GM20431 (cell line): ENCODE data around the gene CHSY3.

Experiments
- in situ Hi-C: fragments of 300-500 bp; cut with MseI, MboI; formaldehyde crosslinking; loops from one replicate; pipeline ENCODE4 v1.15.0; 2020; ENCODE audit warnings: low sequenced_read_pairs; ENCODE audit not compliant: unreplicated experiment

Gene CHSY3

DNA sequence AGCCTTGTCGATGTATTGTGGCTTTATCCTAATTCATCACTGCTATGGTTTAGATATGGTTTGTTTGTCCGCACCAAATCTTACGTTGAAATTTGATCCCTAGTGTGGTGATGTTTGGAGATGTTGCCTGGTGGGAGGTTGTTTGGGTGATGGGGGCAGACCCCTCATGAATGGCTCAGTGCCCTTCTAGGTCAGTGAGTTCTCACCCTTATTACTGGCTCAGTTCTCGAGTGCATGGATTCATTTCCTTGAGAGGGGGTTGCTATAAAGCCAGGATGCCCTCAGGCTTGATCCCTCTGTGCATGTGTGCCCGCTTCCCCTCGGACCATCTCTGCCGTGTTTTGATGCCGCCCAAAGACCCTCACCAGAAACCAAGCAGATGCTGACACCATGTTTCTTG lies 114.4 kb downstream of the CHSY3 start:
- in situ Hi-C loops: no loop called here

DNA sequence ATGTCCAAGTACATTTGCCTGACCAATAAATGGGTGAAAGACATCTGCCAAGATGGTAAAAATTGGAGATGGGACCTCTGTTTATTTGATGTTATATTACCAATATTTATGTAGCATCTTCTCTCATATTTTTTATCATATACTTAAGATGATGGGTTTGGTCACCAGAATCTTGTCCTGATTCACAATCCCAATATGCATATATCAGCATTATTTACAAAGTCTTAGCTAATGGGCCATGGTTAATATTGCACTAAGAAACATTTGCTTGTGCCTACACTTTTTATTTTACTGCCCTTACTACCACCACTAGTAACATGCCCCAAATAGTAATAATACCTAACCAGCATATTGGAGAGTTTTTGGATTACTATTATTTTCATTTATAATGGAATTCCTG lies 116.7 kb downstream of the CHSY3 start:
- in situ Hi-C loops: no loop called here

DNA sequence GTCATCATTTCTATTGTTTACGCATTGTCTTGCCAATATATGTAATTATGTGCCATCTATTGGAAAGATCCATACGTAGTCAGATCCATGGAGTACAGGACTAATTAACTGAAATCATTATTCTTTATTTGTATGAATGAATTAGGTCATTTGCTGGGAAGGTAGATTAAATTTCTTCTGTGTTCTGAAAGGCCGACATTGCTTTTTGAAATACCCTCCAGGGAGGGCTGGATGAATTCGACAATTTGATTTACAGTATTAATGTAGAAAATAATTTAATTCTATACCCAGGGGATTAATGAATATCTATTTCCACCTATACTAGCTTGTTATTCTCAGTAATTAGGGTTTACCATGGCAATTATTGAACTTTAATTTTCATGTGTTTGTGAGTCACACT lies 117.6 kb downstream of the CHSY3 start:
- in situ Hi-C loops: no loop called here

DNA sequence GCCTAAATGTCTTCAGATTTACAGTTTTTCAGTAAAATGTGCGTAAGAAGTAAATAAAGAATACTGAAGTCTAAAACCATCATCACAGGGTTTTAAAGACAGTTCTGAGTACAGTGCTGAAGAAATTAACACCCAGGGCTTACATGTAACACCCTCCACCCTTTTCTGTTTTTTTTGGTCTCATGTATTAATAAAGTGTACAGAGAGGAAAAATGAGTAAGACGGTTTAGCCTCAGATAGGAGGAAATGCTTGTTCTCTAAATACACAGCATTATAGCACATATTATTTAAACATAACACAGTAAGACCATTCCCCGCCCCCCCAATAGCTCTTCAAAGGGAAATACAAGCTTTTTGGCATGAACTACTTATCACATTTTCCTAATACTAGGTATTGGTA lies 119.3 kb downstream of the CHSY3 start:
- in situ Hi-C loops: no loop called here

DNA sequence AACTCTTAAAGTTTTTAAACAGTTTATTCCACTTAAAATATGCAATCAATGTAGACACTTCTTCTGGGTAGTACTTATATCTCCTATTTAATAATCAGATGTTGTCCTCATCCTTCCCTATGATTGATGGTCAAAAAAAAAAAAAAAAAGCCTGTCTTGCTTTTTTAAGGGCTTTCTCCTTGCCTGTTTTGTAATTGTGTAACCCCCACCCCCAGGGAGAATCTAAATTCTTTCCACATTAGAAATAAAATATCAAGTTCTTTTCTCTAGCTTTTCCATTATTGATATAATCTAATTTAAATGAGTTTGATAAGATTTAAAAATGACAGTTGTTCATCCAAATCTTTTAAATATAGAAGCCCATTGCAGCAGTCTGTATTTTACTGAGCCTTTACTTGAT lies 119.7 kb downstream of the CHSY3 start:
- in situ Hi-C loops: no loop called here

DNA sequence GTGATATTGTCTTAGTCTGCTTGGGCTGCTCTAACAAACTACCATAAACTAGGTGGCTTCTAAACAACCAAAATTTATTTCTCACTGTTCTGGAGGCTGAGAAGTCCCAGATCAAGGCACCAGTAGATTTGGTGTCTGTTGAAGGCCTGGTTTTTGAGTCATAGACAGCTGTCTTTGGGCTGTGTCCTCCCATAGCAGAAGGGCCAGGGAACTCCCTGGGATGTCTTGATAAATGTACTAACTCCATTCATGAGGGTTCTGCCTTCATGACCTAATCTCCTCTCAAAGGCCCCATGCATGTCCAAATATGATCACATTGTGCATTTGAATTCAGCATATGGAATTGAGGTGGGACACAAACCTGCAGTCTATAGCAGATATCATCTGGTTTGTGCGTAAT lies 121.2 kb downstream of the CHSY3 start:
- in situ Hi-C loops: no loop called here

DNA sequence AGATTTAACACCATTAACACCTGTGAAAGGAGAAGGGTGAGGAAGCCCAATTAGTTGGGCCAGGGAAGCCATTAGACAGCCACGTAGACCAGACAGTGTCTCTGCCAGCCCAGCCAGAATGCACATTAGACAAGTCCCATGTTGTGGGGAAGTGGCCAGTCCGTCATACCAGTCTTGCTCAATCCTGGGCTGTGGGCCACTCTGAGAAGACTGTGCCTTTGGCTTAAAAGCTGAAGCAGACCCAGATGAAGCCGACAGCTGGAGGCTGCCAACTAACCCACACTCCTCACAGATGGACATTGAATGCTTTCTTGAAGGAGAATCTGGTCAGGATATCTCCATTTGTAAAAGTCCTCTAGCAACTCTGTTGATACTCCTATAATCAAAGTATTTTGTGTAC lies 128.5 kb downstream of the CHSY3 start:
- in situ Hi-C loops: no loop called here

DNA sequence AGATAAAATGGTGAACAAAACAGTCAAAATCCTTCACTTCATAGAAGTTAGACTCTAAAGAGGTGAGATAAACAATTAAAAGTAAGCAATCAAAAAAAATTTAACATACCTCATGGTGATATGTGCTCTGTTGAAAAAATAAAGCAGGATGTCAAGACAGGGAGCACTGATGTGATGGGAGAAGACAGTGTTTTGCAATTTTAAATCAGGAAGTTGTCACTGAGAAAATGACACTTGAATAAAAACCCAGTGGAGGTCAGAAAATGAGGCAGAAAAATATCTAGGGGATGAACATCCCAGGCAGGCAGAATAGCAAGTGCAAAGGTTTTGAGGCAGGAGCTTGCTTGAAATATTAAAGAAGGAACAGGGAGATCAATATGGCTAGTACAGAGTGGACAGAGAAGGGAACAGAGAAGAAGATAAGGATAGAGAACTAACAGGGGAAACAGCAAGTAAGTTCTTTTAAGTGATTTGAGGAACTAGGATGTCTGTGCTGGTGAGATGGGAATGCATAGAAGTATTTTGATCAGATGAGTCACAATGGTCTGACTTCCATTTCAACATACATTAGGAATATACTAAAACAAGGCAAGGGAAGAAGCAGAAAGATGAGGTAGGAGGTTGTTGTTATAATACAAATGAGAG lies 130.4 kb downstream of the CHSY3 start:
- in situ Hi-C loops: no loop called here

DNA sequence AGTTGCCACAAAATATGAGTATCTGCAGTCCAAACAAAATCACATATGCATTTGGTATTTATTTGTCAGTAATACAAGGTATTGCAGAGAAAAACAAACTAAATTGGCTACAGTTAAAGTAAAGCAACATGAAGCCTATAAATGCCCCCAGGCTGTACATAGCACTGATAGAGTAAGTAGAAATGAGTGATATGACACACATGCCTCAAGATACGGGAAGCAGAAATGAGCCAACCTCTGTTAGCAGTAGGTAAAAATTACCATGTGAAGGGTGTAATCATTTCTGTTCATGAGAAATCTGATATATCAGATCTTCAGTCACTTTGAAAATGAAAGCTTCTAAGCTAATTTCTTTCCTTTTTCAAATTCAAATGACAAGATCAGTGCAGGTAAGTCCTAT lies 131.1 kb downstream of the CHSY3 start:
- in situ Hi-C loops: no loop called here

DNA sequence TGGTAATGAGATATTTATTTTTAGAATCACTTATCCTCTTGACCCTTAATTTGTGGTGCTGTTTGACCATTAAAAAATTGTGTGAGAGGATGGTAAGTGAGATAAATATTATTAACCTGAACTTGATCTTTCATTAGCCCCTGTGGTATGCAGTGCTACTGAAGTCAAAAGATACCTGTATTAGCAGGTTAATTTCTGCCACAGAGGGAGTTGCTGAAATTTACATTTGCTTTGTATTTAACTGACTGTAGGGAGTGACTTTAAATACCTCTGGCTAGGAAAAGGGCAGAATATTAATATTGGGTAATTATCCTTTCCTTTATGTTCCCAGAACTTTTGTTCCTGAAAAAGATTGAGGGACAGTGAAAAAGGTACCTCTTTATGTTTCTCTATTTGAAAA lies 133.6 kb downstream of the CHSY3 start:
- in situ Hi-C loops: no loop called here

DNA sequence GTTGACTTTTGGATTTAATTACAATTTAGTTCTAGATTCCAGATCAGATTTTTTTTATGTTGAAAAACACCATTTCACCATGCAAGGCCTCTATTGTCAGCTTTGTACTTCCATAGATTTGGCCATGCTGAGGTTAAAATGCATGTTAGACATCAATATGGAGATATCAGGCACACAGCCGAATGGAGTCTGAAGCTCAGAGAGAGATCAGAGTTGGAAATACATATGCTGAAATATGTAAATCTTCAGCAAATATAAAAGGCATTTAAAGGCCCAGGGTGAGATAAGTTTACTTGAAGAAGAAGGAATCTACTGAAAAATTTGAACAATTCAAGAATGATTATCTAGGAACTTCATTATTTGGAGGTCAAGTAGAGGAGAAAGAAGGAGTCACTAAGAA lies 139.6 kb downstream of the CHSY3 start:
- in situ Hi-C loops: no loop called here

DNA sequence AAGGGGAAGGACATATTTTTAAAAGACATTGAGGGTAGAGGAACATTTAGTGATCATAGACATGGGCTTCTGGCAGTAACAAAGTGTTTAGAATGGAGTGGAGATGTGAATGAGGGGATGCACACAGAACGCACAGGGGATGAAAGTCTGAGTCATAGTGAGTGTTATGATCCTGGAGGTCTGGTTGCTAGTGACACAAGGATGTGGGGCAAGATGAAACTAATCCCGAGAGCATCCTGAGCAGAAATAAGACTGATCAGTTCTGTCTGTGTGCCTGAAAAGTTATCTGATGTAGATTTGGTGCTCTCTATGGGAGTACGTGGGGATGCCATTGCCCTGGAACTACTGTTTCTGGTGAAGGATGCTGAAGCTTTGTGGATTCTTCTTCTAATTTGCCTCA lies 141.1 kb downstream of the CHSY3 start:
- in situ Hi-C loops: no loop called here

DNA sequence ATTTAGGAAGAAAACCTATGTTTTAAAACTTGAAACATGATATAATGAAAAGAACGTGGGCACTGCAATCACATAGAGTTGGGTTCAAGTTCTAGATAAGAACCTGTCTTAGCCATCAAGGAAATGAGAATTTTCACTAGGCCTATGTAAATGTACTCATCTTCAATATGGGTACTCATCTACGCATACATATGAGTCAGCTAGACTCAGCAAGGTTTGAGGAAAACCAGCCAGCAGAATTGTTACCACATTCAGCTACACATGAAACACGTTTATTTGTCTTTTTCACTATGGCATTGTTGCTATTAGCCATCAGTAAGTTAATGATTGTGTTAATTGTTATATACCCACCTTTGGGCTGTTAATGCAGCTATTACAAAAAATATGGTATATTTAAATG lies 146.3 kb downstream of the CHSY3 start:
- in situ Hi-C loops: no loop called here

DNA sequence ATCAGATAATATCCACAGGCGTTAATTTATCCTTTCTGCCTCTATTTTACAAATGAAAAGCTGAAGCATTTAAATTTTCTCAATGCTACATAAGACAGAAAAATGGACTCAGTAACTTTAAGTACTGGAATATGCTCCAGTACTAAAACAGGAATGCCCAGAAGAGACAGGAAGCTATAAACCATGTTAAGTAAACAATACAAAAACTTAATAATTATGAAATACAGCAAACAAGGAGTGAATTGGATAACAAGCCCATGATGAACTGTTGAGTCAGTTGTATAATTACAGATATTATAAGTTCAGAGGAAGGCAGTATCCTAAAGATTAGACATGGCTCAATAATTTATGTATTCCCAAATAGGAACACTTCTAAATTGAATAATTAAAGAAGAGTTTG lies 148.5 kb downstream of the CHSY3 start:
- in situ Hi-C loops: no loop called here

DNA sequence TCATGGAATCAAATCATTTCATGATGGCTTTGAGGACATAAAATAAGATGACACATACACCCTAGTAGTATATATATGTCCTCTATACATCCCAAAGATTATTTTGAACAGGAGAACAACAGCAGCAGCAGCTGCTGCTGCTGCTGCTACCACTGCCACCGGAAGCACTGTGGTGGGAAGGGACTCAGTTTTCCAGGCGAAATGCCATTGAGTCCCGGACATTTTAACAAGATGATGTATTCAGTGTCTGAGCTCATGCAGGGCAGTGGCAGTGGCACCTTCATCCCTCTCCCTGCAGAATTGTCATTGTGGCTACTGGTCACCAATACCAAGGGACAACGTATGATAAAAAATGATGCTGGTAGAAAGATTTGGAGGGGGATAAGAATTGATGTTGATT lies 151.3 kb downstream of the CHSY3 start:
- in situ Hi-C loops: no loop called here

DNA sequence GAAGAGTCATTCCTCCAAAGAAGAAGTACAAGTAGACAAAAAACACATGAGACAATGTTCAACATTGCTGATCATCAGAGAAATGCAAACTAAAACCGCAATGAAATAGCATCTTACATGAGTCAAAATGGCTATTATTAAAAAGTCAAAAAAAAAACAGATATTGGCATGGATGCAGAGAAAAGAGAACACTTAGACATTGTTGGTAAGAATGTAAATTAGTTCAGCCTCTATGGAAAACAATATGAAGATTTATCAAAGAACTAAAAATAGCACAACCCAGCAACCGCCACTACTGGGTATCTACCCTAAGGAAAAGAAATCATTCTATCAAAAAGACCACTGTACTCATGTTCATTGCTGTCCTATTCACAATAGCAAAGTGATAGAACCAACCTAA lies 157.5 kb downstream of the CHSY3 start:
- in situ Hi-C loops: no loop called here

DNA sequence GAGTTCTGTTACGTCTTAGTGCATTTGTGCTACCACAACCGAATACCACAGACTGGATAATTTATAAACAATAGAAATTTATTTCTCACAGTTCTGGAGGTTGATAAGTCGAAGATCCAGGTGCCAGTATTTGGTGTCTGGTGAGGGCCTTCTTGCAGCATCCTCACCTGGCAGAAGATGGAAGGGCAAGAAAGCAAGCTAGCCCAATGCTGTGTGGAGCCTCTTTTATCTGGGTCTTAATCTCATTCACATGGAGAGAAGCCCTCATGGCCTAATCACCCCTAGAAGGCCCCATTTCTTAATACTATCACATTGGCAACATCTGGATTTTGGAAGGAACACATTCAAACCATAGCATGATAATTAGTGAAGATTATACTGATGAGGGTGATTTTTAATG lies 159.3 kb downstream of the CHSY3 start:
- in situ Hi-C loops: no loop called here

DNA sequence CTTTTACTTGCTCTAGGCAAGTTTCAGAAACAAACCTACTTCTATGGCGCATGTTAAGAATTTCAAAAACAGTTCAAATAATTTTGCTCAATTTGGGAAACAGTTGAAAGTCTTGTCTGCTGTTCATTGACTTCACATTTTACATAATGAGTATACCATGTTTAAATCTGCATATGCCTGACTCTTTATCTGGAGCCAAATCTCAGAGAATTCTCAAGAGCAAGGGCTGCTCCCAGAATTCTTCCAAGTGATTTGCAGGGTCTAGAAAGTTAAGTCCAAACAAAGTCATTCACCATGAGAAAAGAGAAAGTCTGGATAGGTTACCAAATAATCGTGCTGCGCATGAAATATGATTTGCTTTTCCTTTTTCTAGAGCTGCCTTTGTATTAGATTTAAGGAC lies 160.2 kb downstream of the CHSY3 start:
- in situ Hi-C loops: no loop called here

DNA sequence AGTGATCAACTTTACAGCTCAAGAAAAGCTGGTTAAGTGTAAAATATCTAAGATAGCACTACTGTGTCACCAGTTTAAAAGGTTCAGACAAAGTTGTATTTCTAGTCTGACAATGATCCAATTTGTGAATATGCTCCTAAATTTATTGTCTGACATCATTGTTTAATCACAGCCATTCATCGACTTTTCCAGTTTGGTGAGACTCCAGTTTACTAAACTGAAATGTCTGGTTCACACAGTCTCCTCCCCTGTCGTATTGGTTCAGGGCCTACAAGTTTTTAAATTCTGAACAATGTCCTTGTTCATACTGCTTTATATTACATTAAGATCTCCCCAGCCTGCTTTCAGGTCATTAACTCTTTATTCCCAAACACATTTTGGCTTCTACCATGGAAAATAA lies 161.4 kb downstream of the CHSY3 start:
- in situ Hi-C loops: no loop called here

DNA sequence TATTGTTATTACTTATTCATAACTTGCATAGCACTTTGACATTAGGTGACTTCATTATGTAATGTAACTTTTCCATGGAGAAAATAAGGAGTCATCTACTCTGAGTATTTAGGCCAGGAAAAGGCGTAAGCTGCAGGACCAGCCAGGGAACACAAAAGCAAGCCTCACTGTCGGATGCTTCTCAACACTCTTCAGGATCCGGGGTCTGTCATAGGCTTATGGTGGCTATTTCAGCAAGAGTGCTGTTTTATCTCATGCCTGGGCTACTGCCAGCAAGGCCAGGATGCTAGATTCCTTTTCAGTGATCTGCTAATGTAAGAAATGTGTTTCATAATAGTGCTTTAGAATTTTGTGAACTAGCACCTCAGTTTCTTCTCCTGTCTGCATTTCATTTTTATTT lies 162.4 kb downstream of the CHSY3 start:
- in situ Hi-C loops: no loop called here

DNA sequence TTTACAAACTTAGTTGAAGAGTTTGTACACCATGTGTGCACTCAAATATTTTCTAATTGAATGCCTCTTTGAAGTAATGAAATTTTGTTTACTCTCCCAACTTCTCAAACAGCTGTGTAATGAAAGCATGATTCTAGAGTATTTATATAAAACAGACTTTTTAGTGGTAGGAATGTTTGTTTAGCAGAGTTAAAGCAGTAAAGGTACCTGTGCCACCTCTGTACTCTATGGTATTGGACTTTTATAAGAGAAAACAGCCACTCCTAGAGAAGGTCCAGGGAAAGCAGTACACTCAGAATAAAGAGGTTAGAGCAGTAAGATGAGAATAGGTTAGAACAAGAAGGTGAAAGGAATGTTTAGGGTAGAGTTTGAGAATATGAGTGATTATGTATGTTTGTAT lies 163.1 kb downstream of the CHSY3 start:
- in situ Hi-C loops: no loop called here

DNA sequence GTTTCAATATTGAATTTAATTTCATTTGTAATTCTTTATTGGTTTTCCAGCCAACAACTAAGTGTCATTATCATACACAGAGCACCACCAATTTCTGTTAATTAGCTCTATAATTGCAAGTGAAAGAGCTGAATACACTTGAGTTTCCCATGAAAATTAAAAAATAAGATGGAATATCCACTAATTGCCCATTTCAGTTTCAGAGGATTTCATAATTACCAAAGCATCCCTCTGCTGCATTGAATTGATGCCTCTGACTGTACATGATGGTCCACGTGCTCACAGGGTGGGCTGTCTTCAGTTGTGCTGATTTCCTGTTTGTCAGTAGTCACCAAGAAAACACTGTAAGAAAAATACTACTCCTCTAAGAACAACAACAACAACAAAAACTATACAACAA lies 163.8 kb downstream of the CHSY3 start:
- in situ Hi-C loops: no loop called here

DNA sequence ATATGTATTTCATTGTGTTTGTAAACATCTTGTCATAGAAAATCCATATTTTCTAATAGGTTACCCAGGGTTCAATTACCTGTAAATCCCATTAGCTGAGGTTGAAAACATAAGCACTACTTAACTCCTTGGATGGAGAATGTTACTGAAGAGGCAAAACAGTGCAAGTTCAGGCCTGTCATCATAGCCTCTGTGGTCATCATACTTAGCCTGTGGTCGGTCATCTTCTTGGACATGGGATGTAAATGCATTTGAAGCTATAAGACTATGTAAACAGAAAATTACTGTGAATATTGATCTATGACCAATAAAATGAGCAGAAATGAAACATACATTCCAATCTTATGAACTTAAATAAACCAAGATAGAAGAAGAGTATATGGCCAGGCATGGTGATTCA lies 164.7 kb downstream of the CHSY3 start:
- in situ Hi-C loops: no loop called here
